Stomach (tissue), 9 donors: ENCODE results near the gene PRSS38. TPM values are rescaled to one million over a fixed set of nuclear protein-coding genes. Genes with fewer than 3 reads are reported as not detected.

ENCODE experiments used
- DNase-seq, 2 donors: peaks; one replicate each; pipeline versions ENCODE4 v3.0.0 to v3.0.0-alpha.2; 2013 to 2019
- H3K27ac ChIP-seq, 5 donors: fragments of 200-600 bp in 4 of 5; sonication (generic) in 4 of 5; one replicate each; pipeline ENCODE4 v1.5.1; 2013 to 2019; ENCODE audit warnings: mild to moderate bottlenecking in 1 of 5, moderate library complexity in 1 of 5
- H3K27me3 ChIP-seq, 3 donors: fragments of 200-600 bp; sonication (generic); one replicate each; pipeline ENCODE4 v1.5.1; 2017 to 2019; ENCODE audit warnings: mixed run types in 1 of 3
- H3K36me3 ChIP-seq, 4 donors: fragments of 200-600 bp; sonication (generic); 1 replicate in 3 of 4; 2 replicates in 1 of 4; pipeline ENCODE4 v1.5.1; 2016 to 2019
- H3K4me1 ChIP-seq, 4 donors: fragments of 200-600 bp; sonication (generic); one replicate each; pipeline ENCODE4 v1.5.1; 2016 to 2019
- H3K4me3 ChIP-seq, 4 donors: fragments of 200-600 bp; sonication (generic) in 3 of 4; one replicate each; pipeline ENCODE4 v1.5.1; 2016 to 2019; ENCODE audit warnings: mild to moderate bottlenecking in 1 of 4
- H3K9me3 ChIP-seq, 4 donors: fragments of 200-600 bp; sonication (generic); one replicate each; pipeline ENCODE4 v1.5.1; 2016 to 2019
- EP300 ChIP-seq: sonication (generic); formaldehyde crosslinking; IDR thresholded peaks from one replicate; pipeline ENCODE4 v1.6.1; 2017; ENCODE audit warnings: antibody characterized with exemption
- POLR2A ChIP-seq, 4 donors: fragments of 450-650 bp; IDR thresholded peaks; one replicate each; pipeline ENCODE4 v1.6.1; 2016; ENCODE audit warnings: antibody characterized with exemption in 4 of 4, control low read depth in 2 of 4, mild to moderate bottlenecking in 1 of 4, moderate library complexity in 1 of 4
- POLR2AphosphoS5 ChIP-seq, 3 donors: sonication (generic); formaldehyde crosslinking; IDR thresholded peaks; one replicate each; pipeline ENCODE4 v1.6.1; 2016; ENCODE audit warnings: antibody characterized with exemption in 3 of 3
- WGBS, 5 donors: extraction: QIAGEN DNeasy Blood & Tissue Kit in 3 of 5; methylation state at CpG; one replicate each; pipeline versions ENCODE4 v1.1.5 to v1.1.7; 2013 to 2018; 5-methylcytosine and 5-hydroxymethylcytosine counted together
- intact Hi-C: fragments of 100-400 bp; cut with DNase I; formaldehyde crosslinking; loops from one replicate; pipeline ENCODE4 v1.15.1; 2023; ENCODE audit warnings: low total_unique reads
- polyA plus RNA-seq, 3 donors: library from polyadenylated mRNA; stranded (reverse); fragments of 200-250 nt; gene quantifications; one replicate each; pipeline ENCODE4 v1.2.3, GENCODE V29; 2013
- total RNA-seq, 5 donors: library from RNA; depleted of rRNA; stranded (reverse); fragments of >200 nt; gene quantifications; one replicate each; pipeline versions ENCODE4 v1.1.0 to v1.2.3, GENCODE V29; 2014 to 2016
- TF ChIP-seq, protein P1 (sequence below), 7 experiments: fragments of 450-650 bp in 4 of 7; fragments of 200-600 bp in 3 of 7; sonication (generic) in 3 of 7; IDR thresholded peaks; one replicate each; pipeline ENCODE4 v1.5.1; 2016 to 2019; ENCODE audit warnings: antibody characterized with exemption in 7 of 7, control low read depth in 2 of 7, mild to moderate bottlenecking in 1 of 7
- donor health status: healthy with polysubstance abuse.
- donor health status: Bipolar disorder and iron deficiency.
- donor health status: healthy.

The PRSS38 gene
- total and polyA plus RNA-seq, 8 donors, result not detected

- H3K27ac ChIP-seq, result peak overlapping the region in 1 of 5 donors; percentile 90
- TF ChIP-seq EP300 (no peak), POLR2A (IDR thresholded peaks at IDR 0.05) (no peak), POLR2AphosphoS5 (IDR thresholded peaks at IDR 0.05) (no peak)
- TF ChIP-seq, protein P1, sequence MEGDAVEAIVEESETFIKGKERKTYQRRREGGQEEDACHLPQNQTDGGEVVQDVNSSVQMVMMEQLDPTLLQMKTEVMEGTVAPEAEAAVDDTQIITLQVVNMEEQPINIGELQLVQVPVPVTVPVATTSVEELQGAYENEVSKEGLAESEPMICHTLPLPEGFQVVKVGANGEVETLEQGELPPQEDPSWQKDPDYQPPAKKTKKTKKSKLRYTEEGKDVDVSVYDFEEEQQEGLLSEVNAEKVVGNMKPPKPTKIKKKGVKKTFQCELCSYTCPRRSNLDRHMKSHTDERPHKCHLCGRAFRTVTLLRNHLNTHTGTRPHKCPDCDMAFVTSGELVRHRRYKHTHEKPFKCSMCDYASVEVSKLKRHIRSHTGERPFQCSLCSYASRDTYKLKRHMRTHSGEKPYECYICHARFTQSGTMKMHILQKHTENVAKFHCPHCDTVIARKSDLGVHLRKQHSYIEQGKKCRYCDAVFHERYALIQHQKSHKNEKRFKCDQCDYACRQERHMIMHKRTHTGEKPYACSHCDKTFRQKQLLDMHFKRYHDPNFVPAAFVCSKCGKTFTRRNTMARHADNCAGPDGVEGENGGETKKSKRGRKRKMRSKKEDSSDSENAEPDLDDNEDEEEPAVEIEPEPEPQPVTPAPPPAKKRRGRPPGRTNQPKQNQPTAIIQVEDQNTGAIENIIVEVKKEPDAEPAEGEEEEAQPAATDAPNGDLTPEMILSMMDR (IDR thresholded peaks at IDR 0.05), result no peak
- H3K36me3 ChIP-seq, result no peaks in the 10 kb centered on the region
- H3K27me3 ChIP-seq, result peaks cover 0 to 22% (median 0%) of the 10 kb centered on the region in 3 donors
- H3K4me1 ChIP-seq, result peaks cover 25 to 48% (median 43%) of the 10 kb centered on the region in 4 donors
- H3K4me3 ChIP-seq, result no peak overlapping the region
- no peak for DNase-seq
- H3K9me3 ChIP-seq, result no peaks in the 10 kb centered on the region
- 87 to 93% (median 90%) methylated on average over 2 of the region's 2 CpGs for WGBS, 5 donors
- intact Hi-C loops, result no loop called here
Observed at GRCh38 chr1:227790034-227790400, 25.5 kb upstream of the PRSS38 start.

- WGBS, 5 donors, result 73 to 80% (median 76%) methylated on average over 4 of the region's 4 CpGs
- no peak for TF ChIP-seq POLR2AphosphoS5 (IDR thresholded peaks at IDR 0.05)
- no peak for TF ChIP-seq POLR2A (IDR thresholded peaks at IDR 0.05)
- intact Hi-C loops, result no loop called here
- Histone ChIP-seq H3K4me3 (no peak overlapping the region), H3K36me3 (no peaks in the 10 kb centered on the region), H3K27me3 (peaks cover 0 to 26% (median 0%) of the 10 kb centered on the region in 3 donors), H3K9me3 (no peaks in the 10 kb centered on the region), H3K27ac (peak overlapping the region in 1 of 5 donors; percentile 10), H3K4me1 (peaks cover 25 to 48% (median 43%) of the 10 kb centered on the region in 4 donors)
- DNase-seq, result no peak
Observed at GRCh38 chr1:227790868-227791267, 24.6 kb upstream of the PRSS38 start.

GRCh38 chr1:227791425-227792143, 23.9 kb upstream of the PRSS38 start:
- Histone ChIP-seq H3K9me3 (no peaks in the 10 kb centered on the region), H3K27ac (peak overlapping the region in 1 of 5 donors; percentile 10), H3K4me3 (no peak overlapping the region), H3K27me3 (peaks cover 0 to 24% (median 0%) of the 10 kb centered on the region in 3 donors), H3K36me3 (no peaks in the 10 kb centered on the region), H3K4me1 (peaks cover 18 to 41% (median 37%) of the 10 kb centered on the region in 4 donors)
- intact Hi-C loops, result no loop called here
- TF ChIP-seq, protein P1 (IDR thresholded peaks at IDR 0.05), result no peak
- TF ChIP-seq EP300, result no peak
- TF ChIP-seq POLR2AphosphoS5 (IDR thresholded peaks at IDR 0.05), result no peak
- no peak for TF ChIP-seq POLR2A (IDR thresholded peaks at IDR 0.05)
- WGBS, 5 donors, result 77 to 88% (median 85%) methylated on average over 6 of the region's 6 CpGs
- DNase-seq, result no peak

- 78 to 87% (median 86%) methylated on average over 19 of the region's 19 CpGs for WGBS, 5 donors
- H3K27ac ChIP-seq, result peak overlapping the region in 1 of 5 donors; percentile 18
- TF ChIP-seq POLR2A (IDR thresholded peaks at IDR 0.05), result no peak
- no peak for TF ChIP-seq POLR2AphosphoS5 (IDR thresholded peaks at IDR 0.05)
- TF ChIP-seq, protein P1 (IDR thresholded peaks at IDR 0.05), result no peak
- no peak for TF ChIP-seq EP300
- intact Hi-C loops, result no loop called here
- no peak overlapping the region for H3K4me3 ChIP-seq
- H3K9me3 ChIP-seq, result no peaks in the 10 kb centered on the region
- peaks cover 10 to 32% (median 28%) of the 10 kb centered on the region in 4 donors for H3K4me1 ChIP-seq
- H3K27me3 ChIP-seq, result peaks cover 0 to 21% (median 0%) of the 10 kb centered on the region in 3 donors
- H3K36me3 ChIP-seq, result no peaks in the 10 kb centered on the region
- DNase-seq, result no peak
Observed at GRCh38 chr1:227792216-227793078, 23.0 kb upstream of the PRSS38 start.
